ENCODE data around the gene LRP11.

GRCh38 chr6:149840345-149841075 lies 23.6 kb downstream of the LRP11 start:
- TF ChIP-seq CTCF (conservative IDR thresholded peaks at IDR 0.05; ENCODE audit: low read length): peak; percentile 87
- no peak for TF ChIP-seq EZH2phosphoT487 (IDR thresholded peaks at IDR 0.05; ENCODE audit: borderline replicate concordance)
